Peyer's patch (tissue), 4 donors: Measurements from ENCODE around the gene AMBRA1. TPM values are rescaled to one million over a fixed set of nuclear protein-coding genes. Genes with fewer than 3 reads are reported as not detected.
A peak's percentile ranks its signal among the peaks of the same experiment; 100 is the strongest.
"Not testable (repeated sequence)": the region's sequence is repeated elsewhere in the genome, so short reads cannot be mapped to it uniquely, and the experiment has no call there.

ENCODE experiments used
- DNase-seq, 3 donors: peaks; one replicate each; pipeline ENCODE4 v3.0.0-alpha.2; 2017 to 2019
- H3K27ac ChIP-seq, 4 donors: fragments of 200-600 bp; sonication (generic); one replicate each; pipeline ENCODE4 v1.5.1; 2016 to 2019
- H3K27me3 ChIP-seq, 2 donors: fragments of 200-600 bp; sonication (generic); one replicate each; pipeline ENCODE4 v1.5.1; 2019
- H3K36me3 ChIP-seq, 3 donors: fragments of 200-600 bp; sonication (generic); one replicate each; pipeline ENCODE4 v1.5.1; 2016 to 2019
- H3K4me1 ChIP-seq, 4 donors: fragments of 200-600 bp; sonication (generic); one replicate each; pipeline ENCODE4 v1.5.1; 2016 to 2019
- H3K4me3 ChIP-seq, 4 donors: fragments of 200-600 bp; sonication (generic); 1 replicate in 3 of 4; 2 replicates in 1 of 4; pipeline ENCODE4 v1.5.1; 2016 to 2019; ENCODE audit warnings: mild to moderate bottlenecking in 1 of 4
- H3K9me3 ChIP-seq, 4 donors: fragments of 200-600 bp; sonication (generic); one replicate each; pipeline ENCODE4 v1.5.1; 2016 to 2019; ENCODE audit warnings: mild to moderate bottlenecking in 1 of 4
- CTCF ChIP-seq, 6 experiments: fragments of 450-650 bp in 4 of 6; fragments of 200-600 bp in 2 of 6; sonication (generic) in 1 of 6; IDR thresholded peaks; one replicate each; pipeline ENCODE4 v1.5.1; 2017 to 2019; ENCODE audit warnings: antibody characterized with exemption in 6 of 6, mild to moderate bottlenecking in 3 of 6, moderate library complexity in 1 of 6
- POLR2A ChIP-seq, 2 donors: fragments of 450-650 bp; IDR thresholded peaks; one replicate each; pipeline ENCODE4 v1.5.1; 2017; ENCODE audit warnings: antibody characterized with exemption in 2 of 2, mild to moderate bottlenecking in 2 of 2, moderate library complexity in 2 of 2
- total RNA-seq, 4 donors: library from RNA; depleted of rRNA; stranded (reverse); fragments of >200 nt; gene quantifications; one replicate each; pipeline ENCODE4 v1.1.0, GENCODE V29; 2016

AMBRA1 gene
- total RNA-seq, 4 donors from 2014 or later = 28.9 to 61.6 (median 41.6) TPM

GRCh38 chr11:46372086-46372485 lies 221.7 kb downstream of the AMBRA1 start:
- DNase-seq = no peak
- H3K27ac ChIP-seq = no peak overlapping the region
- H3K4me3 ChIP-seq = no peak overlapping the region
- no peak for TF ChIP-seq CTCF (IDR thresholded peaks at IDR 0.05)
- no peak for TF ChIP-seq POLR2A (IDR thresholded peaks at IDR 0.05)
- peaks cover 0 to 86% (median 0%) of the 10 kb centered on the region in 3 donors for H3K36me3 ChIP-seq
- peaks cover 0 to 9% (median 4%) of the 10 kb centered on the region in 4 donors for H3K4me1 ChIP-seq
- H3K9me3 ChIP-seq = no peaks in the 10 kb centered on the region
- no peaks in the 10 kb centered on the region for H3K27me3 ChIP-seq

GRCh38 chr11:46371262-46371661 lies 222.6 kb downstream of the AMBRA1 start:
- not testable (repeated sequence) for H3K4me3 ChIP-seq, H3K9me3 ChIP-seq, H3K27ac ChIP-seq, H3K27me3 ChIP-seq, DNase-seq
- H3K36me3 ChIP-seq = peaks cover 0 to 78% (median 0%) of the 10 kb centered on the region in 3 donors
- H3K4me1 ChIP-seq = peaks cover 0 to 11% (median 5%) of the 10 kb centered on the region in 4 donors

- TF ChIP-seq CTCF (IDR thresholded peaks at IDR 0.05) (no peak), POLR2A (IDR thresholded peaks at IDR 0.05) (no peak)
- DNase-seq = no peak
- Histone ChIP-seq H3K36me3 (peaks cover 0 to 68% (median 0%) of the 10 kb centered on the region in 3 donors), H3K27me3 (no peaks in the 10 kb centered on the region), H3K4me3 (no peak overlapping the region), H3K27ac (no peak overlapping the region), H3K4me1 (peaks cover 0 to 11% (median 5%) of the 10 kb centered on the region in 4 donors), H3K9me3 (no peaks in the 10 kb centered on the region)
These were observed 223.6 kb downstream of the AMBRA1 start for GRCh38 chr11:46370253-46370652.

GRCh38 chr11:46369458-46370152 lies 224.2 kb downstream of the AMBRA1 start:
- Histone ChIP-seq H3K4me1 (peaks cover 0 to 11% (median 5%) of the 10 kb centered on the region in 4 donors), H3K36me3 (peaks cover 0 to 61% (median 0%) of the 10 kb centered on the region in 3 donors), H3K9me3 (no peaks in the 10 kb centered on the region), H3K27ac (no peak overlapping the region), H3K4me3 (no peak overlapping the region), H3K27me3 (no peaks in the 10 kb centered on the region)
- peak; percentile 44 to 84 (median 74) for TF ChIP-seq CTCF (IDR thresholded peaks at IDR 0.05)
- no peak for TF ChIP-seq POLR2A (IDR thresholded peaks at IDR 0.05)
- peak in 1 of 3 donors; percentile 71 for DNase-seq

- H3K4me3 ChIP-seq = no peak overlapping the region
- no peaks in the 10 kb centered on the region for H3K9me3 ChIP-seq
- H3K27me3 ChIP-seq = no peaks in the 10 kb centered on the region
- DNase-seq = no peak
- peaks cover 0 to 46% (median 0%) of the 10 kb centered on the region in 3 donors for H3K36me3 ChIP-seq
- peaks cover 0 to 21% (median 7%) of the 10 kb centered on the region in 4 donors for H3K4me1 ChIP-seq
- TF ChIP-seq POLR2A (IDR thresholded peaks at IDR 0.05) (no peak), CTCF (IDR thresholded peaks at IDR 0.05) (no peak)
- H3K27ac ChIP-seq = peak overlapping the region in 1 of 4 donors; percentile 57
These were observed 225.9 kb downstream of the AMBRA1 start for GRCh38 chr11:46367916-46368267.

GRCh38 chr11:46367244-46367915 lies 226.4 kb downstream of the AMBRA1 start:
- Histone ChIP-seq H3K4me3 (no peak overlapping the region), H3K27ac (peak overlapping the region in 1 of 4 donors; percentile 57), H3K27me3 (no peaks in the 10 kb centered on the region), H3K9me3 (no peaks in the 10 kb centered on the region), H3K4me1 (peaks cover 0 to 26% (median 8%) of the 10 kb centered on the region in 4 donors), H3K36me3 (peaks cover 0 to 40% (median 0%) of the 10 kb centered on the region in 3 donors)
- DNase-seq = peak; percentile 67 to 85 (median 80)
- TF ChIP-seq CTCF (IDR thresholded peaks at IDR 0.05) (peak; percentile 74 to 88 (median 84)), POLR2A (IDR thresholded peaks at IDR 0.05) (no peak)
